ENCODE results near the gene FOXD1.
"Not testable (repeated sequence)": the region's sequence is repeated elsewhere in the genome, so short reads cannot be mapped to it uniquely, and the experiment has no call there.

Gene FOXD1

GRCh38 chr5:73460133-73460532 lies 11.6 kb upstream of the FOXD1 start:
- DNase-seq, result no peak

- DNase-seq, result no peak
Observed at GRCh38 chr5:73459366-73459765, 10.8 kb upstream of the FOXD1 start.

GRCh38 chr5:73456462-73456861 lies 7.9 kb upstream of the FOXD1 start:
- DNase-seq, result not testable (repeated sequence)

- peak; percentile 10 for DNase-seq
Observed at GRCh38 chr5:73454379-73455036, 5.9 kb upstream of the FOXD1 start.

- no peak for DNase-seq
Observed at GRCh38 chr5:73452215-73452614, 3.6 kb upstream of the FOXD1 start.

- peak; percentile 53 for DNase-seq
Observed at GRCh38 chr5:73451224-73452130, 2.9 kb upstream of the FOXD1 start.

- DNase-seq, result no peak
Observed at GRCh38 chr5:73450672-73451223, 2.2 kb upstream of the FOXD1 start.

GRCh38 chr5:73450137-73450536 lies 1.6 kb upstream of the FOXD1 start:
- no peak for DNase-seq

- DNase-seq, result peak; percentile 29
Observed at GRCh38 chr5:73447530-73448462, 781 bp downstream of the FOXD1 start.

- DNase-seq, result no peak
Observed at GRCh38 chr5:73446631-73447529, 1.7 kb downstream of the FOXD1 start.

GRCh38 chr5:73445665-73446630 lies 2.6 kb downstream of the FOXD1 start:
- no peak for DNase-seq

- no peak for DNase-seq
Observed at GRCh38 chr5:73444499-73445438, 3.8 kb downstream of the FOXD1 start.

GRCh38 chr5:73443829-73444498 lies 4.6 kb downstream of the FOXD1 start:
- DNase-seq, result no peak

GRCh38 chr5:73442996-73443627 lies 5.5 kb downstream of the FOXD1 start:
- DNase-seq, result no peak

- DNase-seq, result no peak
Observed at GRCh38 chr5:73442231-73442811, 6.3 kb downstream of the FOXD1 start.

GRCh38 chr5:73441378-73441777 lies 7.2 kb downstream of the FOXD1 start:
- no peak for DNase-seq

GRCh38 chr5:73440262-73440661 lies 8.3 kb downstream of the FOXD1 start:
- DNase-seq, result no peak
